DMS153 treated with DMSO at 0.1 percent for 48 hours (cell line): ENCODE measurements around the gene NOXRED1.

Experiments used
- DNase-seq: peaks from one replicate; lab custom pipeline; 2025; ENCODE audit not compliant: unreplicated experiment; lab: John Stamatoyannopoulos, UW

NOXRED1 gene

DNA sequence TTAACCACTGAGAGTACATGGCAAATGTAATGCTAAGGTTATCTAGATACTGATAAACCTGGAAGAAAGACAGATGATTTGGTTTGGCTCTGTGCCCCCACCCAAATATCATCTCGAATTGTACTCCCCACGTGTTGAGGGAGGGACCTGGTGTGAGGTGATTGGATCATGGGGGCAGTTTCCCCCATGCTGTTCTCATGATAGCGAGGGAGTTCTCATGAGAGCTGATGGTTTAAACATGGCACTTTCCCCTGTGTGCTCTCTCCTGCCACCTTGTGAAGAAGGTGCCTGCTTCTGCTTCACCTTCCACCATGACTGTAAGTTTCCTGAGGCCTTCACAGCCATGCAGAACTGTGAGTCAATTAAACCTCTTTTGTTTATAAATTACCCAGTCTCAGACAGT, 14.2 kb downstream of the NOXRED1 start:
- DNase-seq, result no peak

DNA sequence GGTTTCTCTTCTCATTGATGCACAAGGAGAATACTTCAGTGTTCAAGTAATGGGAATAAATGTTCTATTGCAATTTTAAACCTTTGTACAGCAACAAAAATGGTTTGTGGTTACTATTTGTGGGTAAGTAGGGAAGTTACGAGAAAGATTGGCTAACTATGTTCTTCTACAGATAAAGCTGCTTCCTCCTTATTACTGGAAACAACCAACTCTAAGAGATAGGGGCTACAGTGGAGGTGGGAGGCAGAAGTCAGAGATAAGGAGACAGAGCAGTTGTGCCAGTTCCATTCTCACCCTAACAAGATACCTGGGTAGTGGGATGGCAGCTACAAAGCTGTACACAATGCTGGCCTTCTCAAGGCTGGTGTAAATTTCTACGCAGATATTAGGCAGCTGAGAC, 16.2 kb downstream of the NOXRED1 start:
- DNase-seq, result no peak

GRCh38 chr14:77406718-77407117, 16.6 kb downstream of the NOXRED1 start:
- no peak for DNase-seq

DNA sequence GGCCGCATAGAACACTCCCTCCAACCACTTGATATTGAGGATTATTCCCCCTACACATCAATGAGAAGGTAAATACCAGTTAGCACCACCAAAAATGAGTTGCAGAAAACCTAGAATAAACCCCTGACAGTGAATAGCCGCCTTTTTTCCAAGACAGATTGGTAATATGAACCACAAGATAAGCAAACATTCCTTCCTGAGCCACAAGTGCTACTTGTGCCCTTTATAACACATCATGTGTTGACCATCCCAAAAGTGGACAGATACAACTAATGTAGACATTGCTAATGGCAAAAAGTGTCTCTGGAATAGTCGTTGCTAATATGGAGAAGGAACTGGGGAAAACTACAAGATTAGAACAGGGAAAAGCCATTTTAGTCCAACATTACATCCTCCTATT, 17.2 kb downstream of the NOXRED1 start:
- no peak for DNase-seq

DNA sequence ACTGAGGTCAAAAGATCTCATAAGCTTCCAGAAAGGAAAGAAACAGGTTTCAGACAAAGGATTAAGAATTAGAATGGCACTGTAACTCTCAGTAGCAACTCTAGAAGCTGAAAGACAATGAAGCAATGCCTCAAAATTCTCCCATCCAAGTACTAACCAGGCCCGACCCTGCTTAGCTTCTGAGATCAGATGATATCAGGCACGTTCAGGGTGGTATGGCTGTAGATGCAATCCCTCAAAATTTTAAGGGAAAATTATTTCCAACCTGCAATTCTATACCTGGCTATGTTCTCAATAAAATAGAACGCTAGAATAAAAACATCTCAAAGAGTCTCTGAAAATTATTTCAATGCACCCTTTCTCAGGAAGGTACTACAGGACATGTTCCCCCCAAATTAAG, 19.6 kb downstream of the NOXRED1 start:
- no peak for DNase-seq

GRCh38 chr14:77400216-77400615, 23.1 kb downstream of the NOXRED1 start:
- DNase-seq, result no peak

DNA sequence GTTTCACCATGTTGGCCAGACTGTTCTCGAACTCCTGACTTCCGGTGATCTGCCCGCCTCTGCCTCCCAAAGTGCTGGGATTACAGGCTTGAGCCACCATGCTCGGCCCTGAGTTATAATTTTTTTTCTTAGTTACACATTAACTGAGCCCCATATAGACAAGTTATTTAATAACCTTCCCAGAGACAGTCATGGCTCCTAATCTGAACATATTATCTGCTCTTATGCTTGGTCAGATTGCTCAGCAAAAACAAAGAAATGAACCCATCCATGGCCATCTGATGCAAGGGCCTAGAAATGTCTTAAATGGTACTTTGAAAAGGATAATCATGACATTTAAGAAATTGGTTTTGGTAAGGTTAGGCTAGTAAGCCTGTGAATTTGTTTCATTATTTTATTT, 33.1 kb downstream of the NOXRED1 start:
- DNase-seq, result no peak

DNA sequence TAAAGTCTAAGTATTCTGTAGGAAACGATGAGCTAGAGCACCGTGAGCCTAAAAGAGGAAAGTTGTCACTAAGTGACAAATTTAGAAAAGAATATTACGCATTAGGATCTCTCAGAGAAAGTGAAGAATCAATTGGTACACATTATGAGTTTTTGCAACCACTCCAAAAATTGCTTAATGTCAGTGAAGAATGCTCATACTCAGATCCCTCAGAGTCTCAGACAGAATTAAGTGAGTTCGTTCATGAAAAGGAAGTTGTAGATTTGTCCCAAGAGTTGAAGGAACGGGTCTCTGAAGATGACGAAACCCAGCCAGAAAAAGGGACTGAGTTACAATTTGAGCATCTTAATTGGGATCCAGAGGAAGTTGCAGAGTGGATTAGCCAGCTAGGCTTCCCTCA, 44.6 kb downstream of the NOXRED1 start:
- no peak for DNase-seq

- no peak for DNase-seq
Observed at GRCh38 chr14:77377502-77377844, 45.9 kb downstream of the NOXRED1 start.

DNA sequence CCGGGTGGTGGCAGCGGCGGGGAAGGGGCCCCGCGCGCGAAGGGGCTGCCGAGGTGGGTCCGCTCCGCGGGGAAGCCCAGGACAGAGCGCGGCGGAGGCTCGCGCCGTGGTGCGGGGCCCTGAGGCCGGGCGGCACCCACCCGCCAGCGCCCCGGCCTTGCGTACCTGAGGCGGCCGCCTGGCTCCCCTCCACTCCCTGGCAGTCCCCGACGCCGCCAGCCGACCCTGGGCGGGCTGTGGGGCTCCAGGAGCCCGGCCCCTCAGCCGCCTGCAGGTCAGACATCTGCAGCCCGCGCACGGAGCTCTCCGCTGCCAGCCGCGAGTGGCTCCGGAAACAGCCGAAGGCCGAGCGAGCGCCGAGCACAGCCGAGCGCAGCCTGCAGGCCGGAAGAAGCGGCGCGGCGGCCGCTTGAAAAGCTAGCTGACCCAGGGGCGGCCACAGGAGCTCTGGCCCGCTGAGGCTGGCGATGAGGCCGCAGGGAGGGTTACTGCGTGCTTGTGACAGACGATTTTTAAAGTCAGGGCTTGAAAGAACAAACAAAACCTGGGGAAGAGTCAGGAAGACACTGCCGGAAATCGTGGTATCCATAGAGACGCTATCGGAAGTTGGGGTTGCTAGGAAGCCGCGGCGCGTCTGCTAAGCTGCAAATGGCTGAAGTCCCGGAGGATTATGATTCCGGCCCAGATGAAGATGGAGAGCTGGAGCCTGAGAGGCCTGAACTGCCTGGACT, 46.4 kb downstream of the NOXRED1 start, which contains the start of the genes SAMD15 and TMED8:
Gene SAMD15 (plus strand): TSS at position 609 of the 731 bp plus-strand sequence. CDS start 40 bp downstream, at position 649.
Gene TMED8 (minus strand): TSS at position 324 of the 731 bp plus-strand sequence. CDS start 41 bp downstream, at position 283.
- DNase-seq, result peak; percentile 82

GRCh38 chr14:77375973-77376770, 47.2 kb downstream of the NOXRED1 start:
- no peak for DNase-seq

GRCh38 chr14:77375164-77375950, 48.0 kb downstream of the NOXRED1 start:
- DNase-seq, result no peak

DNA sequence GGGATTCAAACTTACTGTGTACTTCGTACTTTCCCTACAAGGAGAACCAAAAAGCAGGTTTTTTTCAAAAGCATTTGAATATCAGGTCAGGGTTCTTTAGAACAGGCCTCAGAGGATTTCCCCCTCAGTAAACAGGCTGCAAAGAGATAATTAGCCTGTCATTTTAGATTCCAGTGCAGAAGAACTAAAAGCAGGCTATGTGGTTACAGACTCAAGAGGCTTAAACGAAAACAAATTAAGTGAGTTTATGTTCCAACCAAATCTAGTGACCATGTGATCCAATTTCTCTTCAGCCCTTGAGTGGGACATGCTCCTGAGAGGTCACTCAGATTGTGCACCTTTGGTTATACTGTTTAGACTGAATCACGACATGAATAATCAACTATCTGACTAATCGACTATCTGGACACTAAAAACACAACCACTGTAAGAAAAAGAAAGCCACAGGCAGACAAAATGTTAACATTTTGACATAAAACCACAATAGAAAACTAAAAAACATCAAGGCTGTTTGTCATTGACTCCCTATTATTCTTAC, 51.0 kb downstream of the NOXRED1 start:
- no peak for DNase-seq

DNA sequence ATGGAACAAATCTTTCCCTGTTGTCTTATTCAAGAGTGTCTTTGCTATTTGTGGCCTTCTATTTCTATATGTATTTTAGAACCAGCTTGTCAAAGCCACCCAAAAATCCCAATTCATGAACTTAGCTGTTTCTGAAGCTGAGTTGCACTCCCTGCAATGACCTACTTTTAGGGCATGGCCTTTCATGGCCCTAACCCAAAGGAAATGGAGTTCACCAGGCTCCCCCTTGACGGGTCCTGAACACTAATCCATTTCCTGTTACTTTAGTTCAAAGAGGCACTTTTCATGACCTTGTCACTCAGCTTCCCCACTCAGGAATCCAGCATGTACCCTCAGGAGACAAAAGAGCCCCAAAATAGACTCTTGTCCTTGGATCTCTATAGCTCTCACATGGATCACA, 54.0 kb downstream of the NOXRED1 start:
- no peak for DNase-seq

- DNase-seq, result no peak
Observed at GRCh38 chr14:77364146-77364545, 59.2 kb downstream of the NOXRED1 start.

DNA sequence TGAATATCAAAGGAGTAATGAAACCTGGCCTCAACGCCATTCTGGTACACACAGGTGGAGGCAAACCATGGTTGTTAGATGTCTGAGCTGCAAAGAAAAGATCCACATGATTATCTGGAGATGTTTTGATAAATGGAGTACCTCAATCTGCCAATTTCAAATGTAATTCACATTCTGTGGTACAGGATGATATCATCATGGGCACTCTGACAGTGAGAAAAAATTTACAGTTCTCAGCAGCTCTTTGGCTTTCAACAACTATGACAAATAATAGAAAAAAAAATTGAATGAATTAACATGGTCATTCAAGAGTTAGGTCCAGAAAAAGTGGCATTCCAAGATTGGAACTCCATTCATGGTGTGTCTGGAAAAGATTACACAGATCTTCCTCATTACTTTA, 63.7 kb downstream of the NOXRED1 start:
- DNase-seq, result no peak

DNA sequence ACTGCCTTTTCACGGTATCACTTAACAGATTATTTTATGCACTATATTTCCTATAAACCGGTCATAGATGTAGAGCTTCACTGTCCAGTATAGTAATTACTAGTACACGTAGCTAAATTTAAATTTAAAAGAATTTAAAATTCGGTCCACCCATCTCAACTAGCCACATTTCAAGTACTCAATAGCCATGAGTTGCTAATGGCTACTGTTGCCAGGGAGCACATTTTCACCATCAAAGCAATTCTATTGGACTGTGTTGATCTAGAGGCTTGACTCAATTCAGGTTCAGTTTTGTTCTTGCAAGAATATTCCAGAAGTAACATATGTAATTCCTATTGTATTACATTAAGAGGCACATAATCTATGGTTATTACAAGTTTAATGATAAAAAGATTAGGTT, 66.4 kb downstream of the NOXRED1 start:
- DNase-seq, result no peak

DNA sequence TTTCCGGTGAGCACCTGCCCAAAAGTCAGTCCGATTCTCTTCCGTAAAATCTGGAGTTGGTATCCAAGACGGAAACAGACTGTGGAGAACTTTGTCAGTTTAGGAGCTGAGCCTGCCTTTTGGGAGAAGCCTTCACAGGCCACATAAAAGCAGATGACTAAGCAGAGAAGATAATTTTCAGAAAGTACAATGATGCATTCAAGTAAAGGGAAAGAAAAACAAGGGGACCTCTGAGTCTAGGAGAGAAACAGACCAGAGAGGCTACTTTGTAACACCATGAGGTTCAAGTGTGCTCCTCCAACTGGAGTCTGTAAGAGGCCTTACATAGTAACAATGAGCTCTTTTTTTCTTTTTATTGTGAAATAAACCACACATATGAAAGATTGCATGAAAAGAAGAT, 67.5 kb downstream of the NOXRED1 start:
- DNase-seq, result no peak

- DNase-seq, result no peak
Observed at GRCh38 chr14:77353469-77354141, 69.7 kb downstream of the NOXRED1 start.

DNA sequence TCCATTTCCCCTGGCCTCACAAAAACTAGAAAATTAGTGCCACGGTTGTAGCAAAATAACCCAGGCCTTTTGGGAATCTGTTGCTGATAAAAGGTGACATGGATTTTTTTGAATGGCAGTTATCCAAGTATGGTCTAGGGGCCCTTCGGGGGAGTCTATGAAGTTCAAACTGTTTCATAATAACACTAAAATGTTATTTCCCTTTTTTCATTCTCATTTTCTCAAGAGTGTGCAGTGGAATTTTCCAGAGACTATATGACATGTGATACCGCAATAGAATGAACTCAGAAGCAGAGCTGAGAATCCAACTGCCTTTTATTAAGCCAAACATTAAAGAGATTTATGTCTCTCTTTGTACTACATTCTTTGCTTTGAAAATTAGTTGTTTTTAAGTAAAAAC, 75.6 kb downstream of the NOXRED1 start:
- DNase-seq, result no peak

- no peak for DNase-seq
Observed at GRCh38 chr14:77346495-77346894, 76.8 kb downstream of the NOXRED1 start.
